ENCODE results near the gene PTPN18. TPM values are rescaled to one million over a fixed set of nuclear protein-coding genes. Genes with fewer than 3 reads are reported as not detected.

PTPN18 gene
- total RNA-seq, 4 donors from 2014 or later: 3.0 to 15.2 (median 7.0) TPM

DNA sequence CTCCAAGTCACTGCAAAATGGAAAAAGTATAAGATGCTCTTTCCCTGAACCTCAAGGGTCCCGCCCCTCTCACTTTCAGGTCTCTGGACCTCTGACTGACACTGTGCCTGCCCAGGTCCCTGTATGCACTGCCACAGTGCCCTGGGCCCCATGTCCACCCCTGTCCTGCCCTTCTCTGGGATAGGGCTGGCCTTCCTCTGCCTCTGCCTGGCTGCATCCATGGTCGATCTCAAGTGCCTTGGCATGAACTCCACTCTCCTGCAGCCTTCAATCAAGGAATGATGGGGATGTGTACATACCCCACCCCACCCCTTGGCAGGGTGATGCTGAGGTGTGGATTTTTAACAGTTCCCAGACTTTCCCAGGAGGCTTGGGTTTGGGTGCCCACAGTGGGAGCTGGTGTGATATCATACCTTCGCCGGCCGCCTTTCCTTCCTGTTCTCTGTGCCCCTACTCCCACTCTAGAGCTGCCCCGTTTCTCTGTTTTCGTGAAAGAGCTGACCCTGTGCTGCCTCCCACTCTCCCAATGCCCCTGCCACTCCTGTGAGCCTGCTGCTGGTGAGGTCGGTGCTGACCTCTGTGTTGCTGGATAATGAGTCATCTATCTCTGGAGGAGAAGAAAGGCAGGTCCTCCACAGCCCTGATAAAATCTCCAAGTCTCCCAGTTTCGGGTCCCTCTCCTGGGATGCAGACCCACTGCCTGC is 18.9 kb downstream of the PTPN18 start:
- Histone ChIP-seq H3K27me3 (peaks cover 0 to 3% (median 0%) of the 10 kb centered on the region in 3 donors), H3K9me3 (no peaks in the 10 kb centered on the region), H3K27ac (no peak overlapping the region), H3K4me3 (no peak overlapping the region), H3K36me3 (no peaks in the 10 kb centered on the region), H3K4me1 (peaks cover 0 to 7% of the 10 kb centered on the region in 2 donors)
- in situ Hi-C loops (cut with MboI; ENCODE audit: low sequenced_read_pairs in 4 of 4): loop anchor here in 1 of 4 donors (25.0 kb wide), 1 partner anchor 713 kb away; the partner anchor contains the start of gene FAM168B
- DNase-seq: no peak
- TF ChIP-seq POLR2A (IDR thresholded peaks at IDR 0.05): no peak
- TF ChIP-seq, protein P1, sequence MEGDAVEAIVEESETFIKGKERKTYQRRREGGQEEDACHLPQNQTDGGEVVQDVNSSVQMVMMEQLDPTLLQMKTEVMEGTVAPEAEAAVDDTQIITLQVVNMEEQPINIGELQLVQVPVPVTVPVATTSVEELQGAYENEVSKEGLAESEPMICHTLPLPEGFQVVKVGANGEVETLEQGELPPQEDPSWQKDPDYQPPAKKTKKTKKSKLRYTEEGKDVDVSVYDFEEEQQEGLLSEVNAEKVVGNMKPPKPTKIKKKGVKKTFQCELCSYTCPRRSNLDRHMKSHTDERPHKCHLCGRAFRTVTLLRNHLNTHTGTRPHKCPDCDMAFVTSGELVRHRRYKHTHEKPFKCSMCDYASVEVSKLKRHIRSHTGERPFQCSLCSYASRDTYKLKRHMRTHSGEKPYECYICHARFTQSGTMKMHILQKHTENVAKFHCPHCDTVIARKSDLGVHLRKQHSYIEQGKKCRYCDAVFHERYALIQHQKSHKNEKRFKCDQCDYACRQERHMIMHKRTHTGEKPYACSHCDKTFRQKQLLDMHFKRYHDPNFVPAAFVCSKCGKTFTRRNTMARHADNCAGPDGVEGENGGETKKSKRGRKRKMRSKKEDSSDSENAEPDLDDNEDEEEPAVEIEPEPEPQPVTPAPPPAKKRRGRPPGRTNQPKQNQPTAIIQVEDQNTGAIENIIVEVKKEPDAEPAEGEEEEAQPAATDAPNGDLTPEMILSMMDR (IDR thresholded peaks at IDR 0.05 in 4 of 5, conservative IDR thresholded peaks at IDR 0.05 in 1 of 5): no peak
- no peak for ATAC-seq
- intact Hi-C loops (cut with DNase I; ENCODE audit: low total_unique reads): no loop called here

DNA sequence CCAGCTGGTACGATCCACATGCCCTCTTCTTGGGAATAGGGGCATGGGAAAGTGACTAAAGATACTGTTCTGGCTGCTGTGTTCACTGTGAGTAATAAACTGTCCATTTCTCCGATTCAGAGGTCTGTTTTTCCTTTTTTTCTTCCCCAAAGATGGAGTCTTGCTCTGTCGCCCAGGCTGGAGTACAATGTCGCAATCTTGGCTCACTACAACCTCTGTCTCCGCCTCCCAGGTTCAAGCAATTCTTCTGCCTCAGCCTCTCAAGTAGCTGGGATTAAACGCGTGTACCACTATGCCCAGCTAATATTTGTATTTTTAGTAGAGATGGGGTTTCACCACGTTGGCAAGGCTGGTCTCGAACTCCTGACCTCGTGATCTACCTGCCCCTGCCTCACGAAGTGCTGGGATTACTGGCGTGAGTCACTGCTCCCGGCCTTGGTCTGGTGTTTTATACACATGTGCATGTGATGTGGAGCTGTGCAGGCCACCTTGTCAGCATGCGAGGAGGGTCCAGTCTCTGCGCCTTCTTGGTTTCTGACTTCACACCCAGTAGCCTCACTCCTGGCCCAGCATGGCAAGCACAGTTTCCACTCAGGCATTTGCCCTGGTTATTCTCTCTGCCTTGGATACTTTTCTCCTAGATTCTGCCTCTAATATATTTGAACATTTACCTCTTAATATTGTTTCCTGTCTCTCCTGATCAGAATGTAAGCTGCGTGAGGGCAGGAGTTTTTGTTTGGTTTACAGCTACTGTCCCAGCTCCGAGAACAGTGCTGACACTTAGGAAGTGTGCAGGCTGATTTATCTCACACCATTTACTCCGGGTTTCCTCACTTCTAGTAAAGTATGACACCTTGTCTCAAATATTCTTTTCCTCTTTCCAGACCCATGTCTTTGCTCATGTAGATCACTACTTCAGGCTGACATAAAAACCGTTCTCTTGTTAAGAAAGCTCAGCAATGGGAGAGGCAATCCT is 19.7 kb downstream of the PTPN18 start:
- DNase-seq: no peak
- Histone ChIP-seq H3K27ac (no peak overlapping the region), H3K4me1 (peaks cover 0 to 7% of the 10 kb centered on the region in 2 donors), H3K36me3 (no peaks in the 10 kb centered on the region), H3K27me3 (peaks cover 0 to 3% (median 0%) of the 10 kb centered on the region in 3 donors), H3K4me3 (no peak overlapping the region), H3K9me3 (no peaks in the 10 kb centered on the region)
- TF ChIP-seq POLR2A (IDR thresholded peaks at IDR 0.05): no peak
- TF ChIP-seq, protein P1 (IDR thresholded peaks at IDR 0.05 in 4 of 5, conservative IDR thresholded peaks at IDR 0.05 in 1 of 5): no peak
- intact Hi-C loops (cut with DNase I; ENCODE audit: low total_unique reads): no loop called here
- no peak for ATAC-seq
- in situ Hi-C loops (cut with MboI; ENCODE audit: low sequenced_read_pairs in 4 of 4): no loop called here

DNA sequence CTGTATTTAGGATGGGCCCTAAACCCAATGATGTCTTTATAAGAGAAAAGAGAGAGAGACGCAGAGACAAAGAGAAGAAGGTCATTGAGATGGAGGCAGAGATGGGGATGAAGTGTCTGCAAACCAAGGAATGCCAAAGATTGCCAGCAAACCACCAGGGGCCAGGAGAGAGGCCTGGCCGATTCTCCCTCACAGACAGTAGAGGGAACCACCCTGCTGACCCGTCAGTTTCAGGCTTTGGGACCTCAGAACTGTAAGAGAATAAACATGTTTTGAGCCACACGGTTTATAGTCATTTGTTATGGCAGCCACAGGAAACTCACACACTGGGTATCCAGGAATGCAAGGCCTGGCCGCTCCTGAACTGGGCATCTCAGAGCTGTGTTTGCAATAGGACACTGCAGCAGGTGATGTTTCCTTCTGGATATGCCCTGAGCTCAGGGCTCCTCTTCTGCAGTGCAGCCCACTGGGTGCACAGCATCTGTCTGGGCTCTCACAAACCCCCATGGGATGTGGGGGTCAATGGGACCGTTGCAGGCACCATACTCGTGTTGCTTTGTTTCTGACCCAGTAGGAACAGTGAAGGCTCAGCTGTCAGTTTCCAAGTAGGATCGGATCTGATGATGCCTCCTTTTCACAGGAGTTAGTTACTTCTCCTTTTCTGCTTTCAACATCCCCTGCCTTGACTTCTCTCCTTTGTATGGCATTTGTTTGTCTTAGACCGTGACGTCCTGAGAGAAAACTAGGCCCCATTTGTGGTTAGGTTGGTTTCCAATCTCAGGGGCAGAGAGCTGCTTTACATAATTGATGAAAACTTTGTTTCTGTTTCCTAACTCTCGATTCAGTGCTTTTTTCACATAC is 20.8 kb downstream of the PTPN18 start:
- Histone ChIP-seq H3K27ac (no peak overlapping the region), H3K9me3 (no peaks in the 10 kb centered on the region), H3K27me3 (peaks cover 0 to 3% (median 0%) of the 10 kb centered on the region in 3 donors), H3K36me3 (no peaks in the 10 kb centered on the region), H3K4me1 (no peaks in the 10 kb centered on the region), H3K4me3 (no peak overlapping the region)
- intact Hi-C loops (cut with DNase I; ENCODE audit: low total_unique reads) (no loop called here), in situ Hi-C loops (cut with MboI; ENCODE audit: low sequenced_read_pairs in 4 of 4) (no loop called here)
- ATAC-seq (no peak), DNase-seq (no peak)
- TF ChIP-seq POLR2A (IDR thresholded peaks at IDR 0.05): no peak
- TF ChIP-seq, protein P1 (IDR thresholded peaks at IDR 0.05 in 4 of 5, conservative IDR thresholded peaks at IDR 0.05 in 1 of 5): peak in 1 of 5 experiments; percentile 8

DNA sequence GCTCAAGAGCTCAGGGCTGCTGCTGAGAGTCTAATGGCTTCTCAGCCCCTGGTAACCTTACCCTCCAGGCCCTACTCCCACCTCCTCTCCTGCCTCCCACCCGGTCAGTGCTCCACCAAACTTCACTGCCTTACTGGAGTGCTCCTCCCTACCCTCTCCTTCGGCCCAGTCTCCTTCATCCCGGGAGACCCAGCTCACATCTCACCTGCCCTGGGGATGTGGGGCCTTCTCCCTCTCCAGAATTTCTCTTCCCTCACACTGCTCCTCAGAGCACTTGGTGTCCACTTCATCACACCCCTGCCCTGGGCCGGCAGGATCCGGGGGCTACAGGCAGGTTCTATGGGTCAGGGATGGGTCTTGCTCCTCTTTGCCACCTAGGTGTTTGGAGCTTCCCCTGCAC is 21.6 kb downstream of the PTPN18 start:
- ATAC-seq: no peak
- in situ Hi-C loops (cut with MboI; ENCODE audit: low sequenced_read_pairs in 4 of 4): no loop called here
- Histone ChIP-seq H3K4me1 (no peaks in the 10 kb centered on the region), H3K4me3 (no peak overlapping the region), H3K27me3 (peaks cover 0 to 3% (median 0%) of the 10 kb centered on the region in 3 donors), H3K36me3 (no peaks in the 10 kb centered on the region), H3K9me3 (no peaks in the 10 kb centered on the region), H3K27ac (no peak overlapping the region)
- intact Hi-C loops (cut with DNase I; ENCODE audit: low total_unique reads): no loop called here
- DNase-seq: no peak
- TF ChIP-seq, protein P1 (IDR thresholded peaks at IDR 0.05 in 4 of 5, conservative IDR thresholded peaks at IDR 0.05 in 1 of 5): no peak
- TF ChIP-seq POLR2A (IDR thresholded peaks at IDR 0.05): no peak

Measured in gastrocnemius medialis (tissue), 4 donors.